Stimulated activated CD8-positive, alpha-beta memory T cell treated with anti-CD3 and anti-CD28 coated beads, Interleukin-15, amount 100 ng/mL, for 4 hours (primary cell): ENCODE data around the gene EXOSC5.
"Not testable (repeated sequence)": the region's sequence is repeated elsewhere in the genome, so short reads cannot be mapped to it uniquely, and the experiment has no call there.

Experiments
- DNase-seq, 2 donors: peaks; one replicate each; pipeline ENCODE4 v3.0.0-alpha.2; 2020; ENCODE audit warnings: low read depth in 2 of 2

The EXOSC5 gene

GRCh38 chr19:41397086-41398049, at the start of gene EXOSC5, which contains the start of gene BCKDHA:
Gene EXOSC5, minus strand, starts transcription at chr19:41397359. Its CDS starts 31 bp downstream, at chr19:41397328.
Gene BCKDHA, plus strand, starts transcription at chr19:41397818. Its CDS starts 10 bp downstream, at chr19:41397828.
- DNase-seq = peak; percentile 97 to 99

GRCh38 chr19:41445575-41445974, 48.4 kb upstream of the EXOSC5 start:
- no peak for DNase-seq

GRCh38 chr19:41443813-41444455, 46.8 kb upstream of the EXOSC5 start:
- no peak for DNase-seq

DNA sequence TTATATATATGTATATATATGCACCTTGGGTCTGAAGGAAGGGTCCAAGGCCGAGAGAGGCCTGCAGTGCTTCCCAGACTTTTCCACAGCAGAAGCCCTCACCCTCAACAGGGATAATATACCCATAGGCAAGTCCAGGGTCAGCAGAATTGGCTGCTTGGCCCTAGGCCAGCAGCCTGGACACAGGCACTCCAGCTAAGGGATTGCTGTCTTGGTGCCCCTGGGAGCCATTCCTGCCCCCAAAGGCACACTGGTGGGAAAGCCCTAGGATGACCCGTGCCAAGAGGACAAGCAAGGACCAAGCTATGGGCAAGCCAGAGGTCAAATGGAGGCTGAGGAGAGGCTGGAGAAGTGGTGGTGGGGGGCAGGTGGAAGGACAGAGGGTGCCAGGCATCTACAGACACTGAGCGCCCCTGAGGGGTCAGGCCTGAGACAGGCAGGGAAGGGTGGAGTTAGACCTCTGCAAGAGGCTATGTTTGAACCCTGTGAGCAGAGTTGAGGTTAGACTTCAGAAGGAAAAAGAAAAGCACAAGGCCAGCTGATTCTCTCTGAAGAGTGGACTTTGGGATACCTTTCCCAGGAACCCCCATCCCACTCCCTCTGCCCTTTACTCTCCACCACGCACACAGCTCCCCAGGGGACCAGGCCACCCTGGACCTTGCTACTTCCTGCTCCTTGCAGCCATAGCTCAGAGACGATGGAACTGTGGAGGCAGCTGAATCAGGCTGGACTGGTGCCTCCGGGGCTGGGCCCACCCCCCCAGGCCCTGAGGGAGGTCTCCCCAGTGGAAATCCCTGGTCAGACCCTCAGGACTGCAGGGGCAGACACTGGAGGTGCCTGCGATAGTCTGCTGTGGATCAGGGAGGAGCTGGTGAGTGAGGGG, 45.6 kb upstream of the EXOSC5 start, which contains the start of gene ERICH4:
ERICH4 (plus strand) TSS at position 684 of the 883 bp plus-strand sequence; CDS start at position 698, 14 bp downstream.
- DNase-seq = no peak

GRCh38 chr19:41441321-41441945, 44.3 kb upstream of the EXOSC5 start:
- DNase-seq = no peak

DNA sequence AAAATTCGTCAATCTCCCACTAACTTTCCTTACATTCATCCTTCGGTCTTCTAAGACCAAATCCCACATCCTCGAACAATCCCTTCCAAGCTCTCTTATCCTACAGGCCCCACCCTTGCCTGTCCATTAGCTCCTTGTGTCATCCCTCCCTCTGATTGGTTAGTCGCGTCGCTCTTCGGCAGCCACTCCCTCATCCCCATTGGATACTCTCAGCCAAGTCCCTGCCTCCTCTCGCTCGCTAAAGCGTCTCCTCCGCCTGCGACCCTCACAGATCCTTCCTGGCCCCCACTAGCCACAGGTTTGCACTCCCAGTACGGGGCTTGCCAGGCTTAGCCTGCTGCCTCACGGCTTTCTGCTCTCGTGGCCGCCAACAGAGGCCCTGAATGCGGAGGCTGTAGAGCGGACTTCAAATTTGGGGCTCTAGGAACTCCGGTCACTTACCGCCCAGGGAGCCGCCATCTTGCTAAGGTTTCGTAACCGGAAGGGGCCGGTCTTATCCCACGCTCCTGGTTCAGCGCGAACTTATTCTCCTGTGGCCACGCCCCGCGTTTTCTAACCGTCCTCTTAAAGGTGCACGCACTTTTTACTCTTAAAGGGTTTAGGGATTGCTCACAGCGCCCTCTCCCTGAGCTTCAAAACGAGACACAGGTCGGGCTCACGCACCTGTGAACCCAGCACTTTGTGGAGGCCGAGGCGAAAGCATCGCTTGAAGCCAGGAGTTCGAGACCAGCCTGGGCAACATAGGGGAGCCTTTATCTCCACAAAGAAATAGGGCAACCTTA, 42.5 kb upstream of the EXOSC5 start, which contains the start of gene DMAC2:
DMAC2 (minus strand) TSS at position 472 of the 782 bp plus-strand sequence; CDS start at position 459, 13 bp downstream.
- peak; percentile 84 to 94 for DNase-seq

DNA sequence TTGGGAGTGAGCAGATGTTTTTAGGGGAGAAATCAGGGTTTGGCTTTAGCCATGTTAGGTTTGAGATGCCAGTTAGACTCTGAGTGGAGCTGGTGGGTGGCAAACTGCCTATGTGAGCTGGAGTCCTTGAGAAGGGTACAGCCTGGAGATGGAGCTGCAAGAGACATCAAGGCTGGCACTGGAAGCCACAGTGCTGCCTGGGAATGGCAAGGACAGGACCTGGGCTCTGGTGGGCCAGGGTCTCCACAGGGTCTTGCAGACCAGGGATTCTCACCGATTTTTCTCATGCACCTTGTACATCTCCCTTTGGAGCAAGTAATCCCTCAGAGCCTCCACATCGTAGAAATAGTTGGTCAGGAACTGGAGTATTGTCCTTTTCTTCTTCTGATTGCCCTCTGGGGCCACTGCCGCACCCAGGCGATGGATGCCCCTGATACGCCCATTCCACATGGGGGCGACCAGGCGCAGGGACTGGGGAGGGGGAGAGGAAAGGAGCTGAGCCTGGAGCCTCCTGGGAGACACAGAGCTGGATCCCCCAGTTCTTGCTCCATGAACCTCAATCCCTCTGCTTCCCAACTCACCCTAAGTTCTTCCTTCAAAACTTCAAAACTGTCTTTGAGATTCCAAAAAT, 40.9 kb upstream of the EXOSC5 start:
- no peak for DNase-seq

GRCh38 chr19:41436674-41436951, 39.5 kb upstream of the EXOSC5 start:
- no peak for DNase-seq

GRCh38 chr19:41435936-41436673, 38.9 kb upstream of the EXOSC5 start:
- DNase-seq = no peak

DNA sequence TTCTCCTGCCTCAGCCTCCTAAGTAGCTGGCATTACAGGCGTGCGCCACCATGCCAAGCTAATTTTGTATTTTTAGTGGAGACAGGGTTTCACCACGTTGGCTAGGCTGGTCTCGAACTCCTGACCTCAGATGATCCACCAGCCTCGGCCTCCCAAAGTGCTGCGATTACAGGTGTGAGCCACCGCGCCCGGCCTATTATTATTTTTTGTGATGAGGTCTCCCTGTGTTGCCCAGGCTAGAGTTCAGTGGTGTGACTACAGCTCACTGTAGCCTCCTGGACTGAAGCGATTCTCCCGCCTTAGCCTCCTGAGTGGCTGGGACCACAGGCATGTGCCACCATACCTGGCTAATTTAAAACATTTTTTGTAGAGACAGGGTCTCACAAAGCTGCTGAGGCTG, 38.2 kb upstream of the EXOSC5 start:
- not testable (repeated sequence) for DNase-seq

- DNase-seq = no peak
Observed at GRCh38 chr19:41434450-41434849, 37.3 kb upstream of the EXOSC5 start.

DNA sequence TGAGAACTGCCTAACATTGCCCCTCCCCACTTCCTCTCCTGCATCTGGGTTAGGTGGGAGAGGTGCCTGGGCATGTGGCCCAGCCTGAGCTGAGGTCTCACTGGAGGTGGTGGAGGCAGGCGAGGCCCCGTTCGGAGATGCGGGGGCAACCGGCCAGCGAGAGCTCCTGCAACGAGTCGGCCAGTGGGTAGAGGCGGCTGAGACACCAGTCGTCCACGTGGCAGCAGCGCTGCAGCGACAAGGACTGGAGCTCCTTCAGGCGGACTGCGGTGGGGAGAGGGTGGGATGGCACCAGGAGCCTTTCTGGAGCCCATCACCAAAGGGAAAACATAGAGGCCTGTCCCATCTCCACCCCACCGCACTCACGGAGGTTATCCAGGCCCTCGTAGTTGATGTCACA, 36.0 kb upstream of the EXOSC5 start:
- DNase-seq = no peak

DNA sequence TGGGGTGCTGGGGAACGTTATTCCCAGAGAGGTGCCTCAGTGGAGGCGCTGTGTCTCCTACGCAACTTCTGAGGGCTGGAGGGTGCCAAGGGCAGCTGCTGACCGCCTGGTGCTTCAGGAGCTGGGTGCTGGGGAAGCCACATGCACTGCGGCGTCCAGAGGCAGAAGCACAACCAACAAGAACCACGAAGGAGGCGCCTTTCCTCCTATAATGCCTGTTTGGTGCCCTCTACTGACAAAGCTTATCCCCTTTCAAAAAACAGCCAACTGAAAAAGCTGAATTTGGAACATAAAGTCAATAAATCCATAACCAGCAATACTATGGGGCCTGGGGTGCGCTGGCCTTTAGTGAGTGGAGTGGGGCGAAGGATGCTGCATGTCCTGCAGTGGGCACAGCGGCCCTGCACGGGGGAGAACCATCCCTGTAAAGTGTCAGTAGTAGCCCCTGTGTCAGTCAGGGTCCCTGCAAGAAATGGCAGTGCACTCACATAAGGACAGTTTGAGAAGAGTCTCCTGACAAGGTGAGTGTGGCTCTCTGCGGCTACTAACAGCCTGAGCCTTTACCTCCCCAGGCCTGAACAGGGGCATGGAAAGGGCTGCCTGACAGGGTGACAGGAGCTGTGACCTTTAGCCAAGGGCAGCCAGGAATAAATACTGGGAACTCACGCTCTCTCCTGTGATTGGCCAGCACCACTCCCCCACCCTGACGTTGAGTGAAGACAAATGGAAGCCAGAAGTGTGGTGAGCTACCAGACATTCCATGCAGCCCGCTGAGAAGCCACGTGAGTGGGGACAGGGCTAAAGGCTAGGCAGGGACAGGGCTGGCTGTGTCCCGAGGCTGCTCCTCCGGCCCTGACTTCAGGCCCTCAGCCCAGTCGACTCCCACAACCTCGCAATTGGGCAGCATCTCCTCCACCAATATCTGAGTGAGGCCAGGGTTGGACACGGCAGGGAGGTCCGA, 34.5 kb upstream of the EXOSC5 start:
- DNase-seq = no peak

- DNase-seq = no peak
Observed at GRCh38 chr19:41430922-41431321, 33.8 kb upstream of the EXOSC5 start.

DNA sequence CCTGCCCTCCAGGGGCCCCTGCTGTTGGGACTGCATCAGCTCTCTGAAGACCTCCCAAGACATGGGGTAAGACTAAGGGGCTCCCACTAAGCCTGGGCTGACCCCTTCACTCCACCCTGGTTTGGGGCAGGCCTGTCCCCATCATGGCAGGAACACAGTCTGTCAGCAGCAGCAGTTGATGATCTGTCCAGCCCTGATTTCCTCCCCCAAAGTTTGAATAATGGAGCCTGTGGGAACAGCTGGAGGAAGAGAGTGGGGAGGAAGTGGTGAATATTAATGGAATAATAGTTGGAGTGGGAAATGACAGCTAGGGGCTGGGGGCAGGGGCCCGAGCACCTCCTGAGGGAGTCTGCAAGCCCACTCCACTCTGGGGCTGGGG, 31.3 kb upstream of the EXOSC5 start:
- DNase-seq = no peak

DNA sequence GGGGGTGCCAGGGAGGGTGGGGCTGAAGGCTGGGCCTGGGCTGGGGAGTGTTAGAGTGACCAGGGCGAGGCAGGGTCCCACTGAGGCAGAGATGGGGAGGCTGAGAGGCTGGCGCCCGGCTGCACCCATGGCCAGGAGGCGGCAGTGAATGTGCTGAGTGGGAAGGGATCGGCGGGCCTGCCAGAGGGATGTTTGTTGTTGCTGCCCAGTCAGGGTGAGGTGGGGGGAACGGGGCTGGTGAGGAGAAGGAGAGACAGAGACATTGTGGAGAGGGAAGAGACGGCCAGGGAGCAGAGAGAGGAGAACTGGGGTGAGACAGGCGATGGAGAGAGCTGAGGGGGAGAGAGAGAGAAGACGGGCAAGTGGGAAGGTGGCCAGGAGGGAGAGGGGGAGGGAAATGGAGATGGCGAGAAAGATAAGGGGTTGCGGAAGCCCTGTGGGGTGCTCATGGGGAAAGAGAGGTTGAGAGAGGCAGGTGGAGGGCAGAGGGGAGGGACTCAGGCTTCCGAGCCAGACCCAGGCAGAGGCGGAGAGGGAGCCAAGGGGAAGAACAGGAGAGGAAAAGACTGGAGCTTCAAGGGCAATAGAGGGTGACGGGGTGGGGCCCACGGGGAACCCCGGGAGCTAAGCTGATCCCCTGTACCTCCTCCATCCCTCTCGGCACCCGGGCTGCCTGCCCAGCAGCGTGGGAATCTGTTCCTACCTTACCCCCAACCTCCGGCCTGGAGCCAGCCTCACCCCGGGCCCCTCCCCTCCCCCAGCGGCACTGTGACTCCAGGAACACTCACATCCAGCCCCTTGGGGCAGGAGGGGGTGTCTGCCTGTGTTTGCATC, 30.7 kb upstream of the EXOSC5 start:
- no peak for DNase-seq

DNA sequence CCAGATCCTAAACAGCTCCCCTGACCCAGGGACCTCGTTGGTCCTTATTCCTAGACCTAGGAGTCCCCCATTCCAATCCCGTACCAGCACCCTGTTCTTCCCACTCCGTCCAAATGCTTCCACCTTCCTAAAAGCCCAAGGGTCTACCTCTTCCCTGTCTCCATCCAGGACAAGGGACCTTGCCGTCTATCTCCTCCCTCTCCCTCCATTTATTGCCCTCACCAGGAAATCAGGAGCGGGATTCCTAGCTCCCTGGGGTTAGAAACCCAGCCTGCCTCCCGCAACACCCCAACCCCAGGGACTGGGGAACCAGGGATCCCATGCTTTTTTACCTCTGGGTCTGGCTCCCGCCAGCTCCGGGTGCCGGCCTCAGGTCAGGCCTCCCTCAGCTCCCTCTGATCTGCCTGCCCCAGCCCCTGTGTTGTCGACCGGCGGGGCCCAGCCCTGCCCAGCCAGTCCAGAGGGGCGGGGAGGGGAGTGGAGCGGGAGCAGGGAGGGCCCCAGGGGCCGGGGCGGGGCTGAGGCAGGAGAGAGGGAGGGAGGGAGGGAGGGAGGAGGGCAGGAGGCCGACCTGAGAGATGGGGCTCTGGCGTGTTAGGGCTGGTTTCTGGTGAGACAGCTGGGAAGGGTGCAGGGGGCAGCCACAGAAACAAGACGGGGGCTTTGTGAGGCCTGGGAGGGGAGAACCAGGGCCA, 29.9 kb upstream of the EXOSC5 start, which contains the start of gene B3GNT8:
B3GNT8 (minus strand) TSS at position 423 of the 695 bp plus-strand sequence. CDS start 596 bp downstream, outside the sequence.
- DNase-seq = no peak
